Activated naive CD4-positive, alpha-beta T cell (primary cell): Measurements from ENCODE around the gene SNAP25.

ENCODE experiments used
- DNase-seq, 4 experiments: peaks; one replicate each; lab custom pipeline; 2025; lab: John Stamatoyannopoulos, UW

Gene SNAP25

DNA sequence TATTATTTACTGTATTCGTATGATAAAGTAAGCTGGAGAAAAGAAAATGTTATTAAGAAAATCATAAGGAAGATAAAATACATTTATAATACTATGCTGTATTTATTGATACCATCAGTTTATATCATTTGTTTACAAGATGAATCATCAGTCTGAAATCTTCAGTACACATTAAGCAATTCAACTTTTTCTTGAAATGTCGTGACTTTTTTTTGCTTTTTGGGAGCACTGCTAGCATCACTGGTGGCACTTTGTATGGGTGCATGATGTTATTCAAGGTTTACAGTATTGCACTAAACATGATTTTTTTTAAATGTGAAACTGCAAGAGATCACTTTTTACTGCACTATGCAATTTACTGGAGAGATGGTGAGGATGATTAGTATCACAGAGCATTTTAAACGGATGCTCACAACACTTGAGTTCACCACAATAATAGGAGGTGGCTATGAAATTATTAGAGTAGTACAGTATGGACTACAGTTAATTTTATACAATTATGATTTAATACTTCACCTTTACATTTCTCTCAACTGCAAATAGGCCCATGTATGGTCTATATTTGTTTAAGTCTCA, 85.9 kb downstream of the SNAP25 start:
- DNase-seq = no peak

- DNase-seq = no peak
Measured at GRCh38 chr20:10306440-10307358, 88.1 kb downstream of the SNAP25 start.

DNA sequence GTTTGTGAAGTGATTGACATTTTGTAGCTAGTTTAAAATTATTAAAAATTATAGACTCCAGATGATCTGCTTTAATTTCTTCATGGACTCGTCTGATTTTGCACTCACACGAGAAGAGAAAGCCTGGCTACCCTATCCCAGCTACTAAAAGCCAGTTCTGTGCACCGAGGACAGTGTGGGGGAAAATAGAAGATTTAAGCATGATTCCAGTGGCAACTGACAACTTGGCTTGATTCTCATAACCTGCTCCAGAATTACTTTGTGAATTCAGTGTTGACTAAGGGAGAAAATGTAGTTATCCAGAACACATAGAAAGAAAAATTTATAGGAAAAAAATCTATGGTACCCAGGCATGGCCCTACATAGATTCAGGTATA, 88.7 kb downstream of the SNAP25 start:
- no peak for DNase-seq

GRCh38 chr20:10308652-10309051, 90.0 kb downstream of the SNAP25 start:
- no peak for DNase-seq

- DNase-seq = no peak
Measured at GRCh38 chr20:10309326-10309725, 90.7 kb downstream of the SNAP25 start.

DNA sequence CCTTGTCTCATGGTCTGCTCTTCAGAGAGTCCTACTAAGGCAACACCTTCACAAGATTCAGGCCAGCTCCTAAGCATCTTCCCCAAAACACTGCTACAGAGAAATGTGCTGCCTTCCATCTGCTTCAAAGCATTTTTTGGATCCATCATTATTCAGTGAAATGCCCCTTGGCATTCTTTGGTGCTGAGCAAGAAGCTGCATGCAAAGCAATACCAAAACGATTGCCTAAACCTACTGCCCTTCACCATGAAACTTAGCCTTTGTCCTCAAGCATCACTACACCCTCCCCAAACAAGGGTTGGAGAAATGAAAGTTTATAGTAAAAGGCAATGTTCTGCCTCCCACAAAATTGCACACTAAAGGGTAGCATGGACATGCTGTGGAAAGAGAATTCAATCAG, 93.5 kb downstream of the SNAP25 start:
- DNase-seq = no peak

- no peak for DNase-seq
Measured at GRCh38 chr20:10313215-10313614, 94.6 kb downstream of the SNAP25 start.

- DNase-seq = no peak
Measured at GRCh38 chr20:10313701-10314100, 95.1 kb downstream of the SNAP25 start.

DNA sequence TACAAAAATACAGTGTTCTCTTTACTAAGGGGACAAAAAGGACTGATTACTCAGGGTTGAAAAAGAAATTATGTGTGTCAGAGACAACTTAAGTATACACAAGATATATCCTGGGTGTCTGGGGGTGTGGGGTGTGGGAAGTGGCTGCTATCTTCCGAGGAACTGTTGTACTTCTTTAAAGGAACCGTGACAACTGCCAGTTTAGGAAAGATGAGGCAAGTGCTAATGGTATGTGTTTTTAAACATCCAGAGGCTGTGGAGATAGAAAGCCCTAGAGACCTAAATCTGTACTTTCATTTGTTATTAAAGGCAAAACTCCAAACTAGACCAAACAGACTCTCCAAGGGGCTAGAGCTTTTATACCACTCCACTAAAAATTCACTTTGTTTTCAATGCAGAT, 95.6 kb downstream of the SNAP25 start:
- no peak for DNase-seq

- no peak for DNase-seq
Measured at GRCh38 chr20:10315138-10315537, 96.5 kb downstream of the SNAP25 start.

DNA sequence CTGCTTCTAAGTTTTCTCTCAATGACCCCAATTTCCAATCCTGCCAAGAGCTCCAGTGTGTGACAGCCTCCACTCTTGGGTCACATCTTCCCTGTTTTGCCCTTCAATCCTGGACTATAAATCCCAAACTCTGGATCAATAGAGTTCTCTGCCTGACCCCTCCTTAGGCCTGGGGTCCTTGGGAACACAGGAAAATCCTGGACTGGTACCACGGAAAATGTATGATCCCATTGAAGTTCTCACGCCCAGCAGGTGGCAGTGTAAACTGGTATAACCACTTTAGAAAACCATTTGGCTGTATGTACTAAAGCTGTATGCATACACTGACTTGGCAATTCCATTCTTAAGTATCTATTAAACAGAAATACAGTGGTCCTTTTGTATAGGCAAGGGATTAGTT, 98.0 kb downstream of the SNAP25 start:
- DNase-seq = no peak

- no peak for DNase-seq
Measured at GRCh38 chr20:10318291-10319024, 99.8 kb downstream of the SNAP25 start.

- DNase-seq = no peak
Measured at GRCh38 chr20:10319855-10320254, 101.2 kb downstream of the SNAP25 start.

- DNase-seq = no peak
Measured at GRCh38 chr20:10321138-10321717, 102.6 kb downstream of the SNAP25 start.

DNA sequence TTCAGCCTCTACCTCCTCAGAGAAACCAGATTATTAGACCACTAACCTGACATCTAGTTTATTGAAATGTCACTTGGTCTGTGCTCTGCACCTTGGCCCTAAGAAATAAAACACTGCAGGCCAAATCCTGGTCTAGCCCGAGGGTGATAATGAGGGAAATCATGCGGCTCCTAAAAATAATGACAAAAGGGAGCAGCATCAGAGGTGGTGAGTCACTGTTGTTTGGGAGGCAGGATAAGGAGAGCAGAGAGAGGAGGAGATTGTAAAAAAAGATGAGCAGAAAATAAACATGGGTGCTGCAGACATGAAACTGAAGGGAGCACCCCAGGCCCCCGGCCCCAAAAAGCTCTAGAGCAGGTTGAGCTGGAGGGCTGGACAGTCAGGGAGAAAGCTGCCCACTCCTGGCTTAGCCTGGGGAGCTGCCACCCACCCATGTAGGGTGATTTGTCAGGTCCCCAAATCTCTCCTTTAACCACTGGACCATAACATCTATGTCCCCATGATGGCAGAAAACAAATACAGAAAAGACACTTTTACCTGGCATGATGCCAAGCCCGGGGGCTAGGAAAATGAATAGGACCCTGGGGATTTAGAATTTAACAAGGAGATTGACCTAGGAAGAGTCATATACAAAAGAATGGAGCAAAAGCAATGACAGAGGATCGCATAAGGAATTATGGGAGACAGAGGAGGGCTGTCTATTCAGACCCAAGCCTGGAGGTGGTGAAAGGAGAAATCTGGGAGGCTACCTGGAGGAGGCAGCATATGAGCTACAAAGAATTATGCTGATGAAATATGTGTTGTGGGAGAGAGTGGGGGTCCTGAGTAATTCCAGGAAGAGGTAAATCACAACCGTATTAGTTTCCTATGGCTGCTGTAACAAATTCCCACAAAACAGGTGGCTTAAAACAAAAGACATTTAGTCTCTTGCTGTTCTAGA, 103.7 kb downstream of the SNAP25 start:
- DNase-seq = no peak

- DNase-seq = no peak
Measured at GRCh38 chr20:10323729-10324128, 105.1 kb downstream of the SNAP25 start.

DNA sequence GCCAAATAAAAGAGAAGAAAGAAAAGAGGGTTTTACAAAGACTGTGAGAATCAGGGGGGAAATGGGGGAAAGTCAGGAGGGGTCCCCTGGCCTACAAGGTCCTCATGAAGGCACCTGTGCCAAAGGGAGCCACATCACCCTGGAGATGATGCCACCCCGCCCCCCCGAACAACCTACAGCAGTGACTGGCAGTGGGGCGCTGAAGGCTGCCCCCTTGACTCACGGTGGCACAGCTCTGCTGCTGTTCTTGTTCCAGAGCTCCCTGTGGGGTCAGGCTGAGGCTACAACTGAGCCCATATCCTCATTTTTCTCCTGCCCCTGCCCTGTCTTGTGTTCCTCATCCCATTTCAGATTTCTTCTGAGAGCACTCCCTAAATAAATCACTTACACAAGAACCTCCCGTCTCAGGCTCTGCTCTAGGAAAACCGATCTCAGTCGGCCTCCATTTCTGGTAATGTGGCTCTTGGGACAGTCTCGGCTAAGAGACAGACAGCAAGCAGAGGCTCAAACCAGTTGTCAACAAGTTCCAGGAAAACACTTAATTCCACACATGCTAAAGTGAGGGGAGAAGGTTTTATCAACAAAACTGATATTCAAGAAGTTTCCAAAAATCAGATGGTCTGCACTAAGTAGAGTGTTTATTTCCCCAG, 105.7 kb downstream of the SNAP25 start:
- DNase-seq = no peak

DNA sequence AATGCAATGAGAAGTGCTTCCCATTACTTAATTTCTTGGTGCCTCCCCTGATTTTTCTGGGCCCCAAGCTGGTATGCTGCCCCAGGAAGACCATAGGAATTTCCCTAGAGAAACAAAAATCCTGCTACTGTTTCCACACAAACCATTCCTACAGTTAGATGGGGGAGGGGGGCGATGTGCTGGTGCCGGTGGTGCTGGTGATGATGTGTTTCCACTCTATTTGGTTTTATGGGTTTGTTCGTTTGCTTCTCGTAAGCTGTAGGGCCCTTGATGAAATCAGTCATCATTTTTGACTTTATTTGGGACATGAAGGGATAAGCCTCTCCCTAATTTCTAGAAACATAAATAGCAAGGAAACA, 110.2 kb downstream of the SNAP25 start:
- no peak for DNase-seq

GRCh38 chr20:10329387-10330005, 110.9 kb downstream of the SNAP25 start:
- no peak for DNase-seq

- DNase-seq = no peak
Measured at GRCh38 chr20:10330071-10330470, 111.4 kb downstream of the SNAP25 start.
